Ishikawa (cell line): Measurements from ENCODE around the gene NDUFB10.

Experiments
- CEBPB ChIP-seq: IDR thresholded peaks from 2 replicates; pipeline ENCODE4 v1.6.1; 2012
- CREB1 ChIP-seq: IDR thresholded peaks from 2 replicates; pipeline ENCODE4 v1.6.1; 2012; ENCODE audit warnings: low read depth
- EGR1 ChIP-seq: IDR thresholded peaks from 2 replicates; pipeline ENCODE4 v1.6.1; 2012
- EP300 ChIP-seq: IDR thresholded peaks from 2 replicates; pipeline ENCODE4 v1.6.1; 2012; ENCODE audit warnings: borderline replicate concordance
- FOXM1 ChIP-seq: IDR thresholded peaks from 2 replicates; pipeline ENCODE4 v1.6.1; 2012; ENCODE audit warnings: low read depth, borderline replicate concordance
- MAX ChIP-seq: IDR thresholded peaks from 2 replicates; pipeline ENCODE4 v1.6.1; 2012
- NFIC ChIP-seq: IDR thresholded peaks from 2 replicates; pipeline ENCODE4 v1.6.1; 2012
- RAD21 ChIP-seq: IDR thresholded peaks from 2 replicates; pipeline ENCODE4 v1.6.1; 2012; ENCODE audit warnings: low read depth
- REST ChIP-seq: IDR thresholded peaks from 2 replicates; pipeline ENCODE4 v1.6.1; 2012; ENCODE audit warnings: low read depth, mild to moderate bottlenecking
- TAF1 ChIP-seq: IDR thresholded peaks from 2 replicates; pipeline ENCODE4 v1.6.1; 2012; ENCODE audit warnings: low read depth, mild to moderate bottlenecking
- TCF12 ChIP-seq: IDR thresholded peaks from 2 replicates; pipeline ENCODE4 v1.6.1; 2012; ENCODE audit warnings: low read depth
- TEAD4 ChIP-seq: IDR thresholded peaks from 2 replicates; pipeline ENCODE4 v1.6.1; 2012
- YY1 ChIP-seq: IDR thresholded peaks from 2 replicates; pipeline ENCODE4 v1.6.1; 2012; ENCODE audit warnings: low read depth
- ZBTB7A ChIP-seq: IDR thresholded peaks from 2 replicates; pipeline ENCODE4 v1.6.1; 2012; ENCODE audit warnings: low read depth
- TF ChIP-seq, protein P1 (sequence below): IDR thresholded peaks from 2 replicates; pipeline ENCODE4 v1.6.1; 2012

NDUFB10 gene

GRCh38 chr16:1966460-1966859 lies 7.1 kb downstream of the NDUFB10 start, which contains the start of gene RNF151:
Gene RNF151, plus strand, starts transcription at chr16:1966856. Its CDS starts 26 bp downstream, at chr16:1966882.
- TF ChIP-seq MAX = no peak
- no peak for TF ChIP-seq RAD21
- TF ChIP-seq NFIC = no peak
- no peak for TF ChIP-seq REST
- TF ChIP-seq, protein P1, sequence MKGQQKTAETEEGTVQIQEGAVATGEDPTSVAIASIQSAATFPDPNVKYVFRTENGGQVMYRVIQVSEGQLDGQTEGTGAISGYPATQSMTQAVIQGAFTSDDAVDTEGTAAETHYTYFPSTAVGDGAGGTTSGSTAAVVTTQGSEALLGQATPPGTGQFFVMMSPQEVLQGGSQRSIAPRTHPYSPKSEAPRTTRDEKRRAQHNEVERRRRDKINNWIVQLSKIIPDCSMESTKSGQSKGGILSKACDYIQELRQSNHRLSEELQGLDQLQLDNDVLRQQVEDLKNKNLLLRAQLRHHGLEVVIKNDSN = no peak
- TF ChIP-seq EP300 = no peak

- no peak for TF ChIP-seq TCF12
- no peak for TF ChIP-seq MAX
- TF ChIP-seq, protein P1 = no peak
- no peak for TF ChIP-seq YY1
- TF ChIP-seq CREB1 = no peak
- TF ChIP-seq NFIC = no peak
- TF ChIP-seq TAF1 = no peak
- TF ChIP-seq CEBPB = no peak
- TF ChIP-seq EP300 = no peak
- no peak for TF ChIP-seq ZBTB7A
- TF ChIP-seq TEAD4 = no peak
- TF ChIP-seq REST = no peak
- no peak for TF ChIP-seq FOXM1
- TF ChIP-seq RAD21 = no peak
- no peak for TF ChIP-seq EGR1
Observed at GRCh38 chr16:1968146-1968953, 9.0 kb downstream of the NDUFB10 start.

DNA sequence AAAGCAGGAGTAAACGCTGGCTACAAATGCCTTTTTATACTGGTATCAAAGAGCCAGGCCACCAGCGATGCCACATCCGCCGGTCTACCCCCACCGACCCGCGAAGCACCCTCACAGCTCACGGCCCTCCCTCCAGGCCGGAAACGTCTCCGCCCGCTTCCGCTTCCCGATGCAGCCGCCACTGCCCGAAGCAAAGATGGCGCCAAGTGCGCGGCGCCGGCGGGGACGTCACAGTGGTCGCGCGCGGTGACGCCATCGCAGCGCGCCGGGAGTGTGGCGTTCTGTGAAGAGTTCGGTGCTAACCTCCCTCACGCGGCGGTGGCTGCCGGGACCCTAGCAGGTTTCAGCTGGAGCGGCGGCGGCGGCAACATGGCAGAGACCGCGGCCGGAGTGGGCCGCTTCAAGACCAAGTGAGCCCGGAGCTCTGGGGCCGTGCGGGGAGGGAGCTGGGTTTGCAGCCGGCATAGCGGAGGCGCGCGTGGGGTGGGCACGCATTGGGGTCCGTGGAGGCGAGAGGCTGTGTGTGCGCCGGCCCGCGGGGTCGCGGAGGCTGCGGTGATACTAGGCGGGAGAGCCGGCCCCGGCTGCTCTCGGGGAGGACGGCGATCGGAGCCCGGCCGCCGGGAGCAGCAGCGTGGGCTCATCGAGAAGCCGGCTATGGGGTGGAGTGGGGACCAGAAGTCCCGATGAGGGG lies 12.6 kb downstream of the NDUFB10 start, which contains the start of gene TBL3:
Gene TBL3 (plus strand): TSS at position 258 of the 694 bp plus-strand sequence. CDS start 112 bp downstream, at position 370.
- TF ChIP-seq EP300 (peak; percentile 13; the same call in 1 of the 2 replicates), YY1 (peak; percentile 100), RAD21 (no peak), TCF12 (peak; percentile 78), ZBTB7A (0 out of 2 replicates have a peak, but pooled peaks have one; percentile 44), CEBPB (no peak; the same call in 1 of the 2 replicates), CREB1 (peak; percentile 100), NFIC (peak; percentile 49), TAF1 (peak; percentile 91), REST (no peak), FOXM1 (no peak), TEAD4 (peak; percentile 33; the same call in 1 of the 2 replicates), EGR1 (peak; percentile 91), MAX (peak; percentile 92)
- TF ChIP-seq, protein P1 = peak; percentile 59
